Dedifferentiated amniotic fluid mesenchymal stem cell (primary cell): ENCODE measurements around the gene SNX15.

Source experiments
- DNase-seq: peaks from one replicate; pipeline ENCODE4 v3.0.0-alpha.2; 2016; ENCODE audit errors: extremely low spot score

Gene SNX15

DNA sequence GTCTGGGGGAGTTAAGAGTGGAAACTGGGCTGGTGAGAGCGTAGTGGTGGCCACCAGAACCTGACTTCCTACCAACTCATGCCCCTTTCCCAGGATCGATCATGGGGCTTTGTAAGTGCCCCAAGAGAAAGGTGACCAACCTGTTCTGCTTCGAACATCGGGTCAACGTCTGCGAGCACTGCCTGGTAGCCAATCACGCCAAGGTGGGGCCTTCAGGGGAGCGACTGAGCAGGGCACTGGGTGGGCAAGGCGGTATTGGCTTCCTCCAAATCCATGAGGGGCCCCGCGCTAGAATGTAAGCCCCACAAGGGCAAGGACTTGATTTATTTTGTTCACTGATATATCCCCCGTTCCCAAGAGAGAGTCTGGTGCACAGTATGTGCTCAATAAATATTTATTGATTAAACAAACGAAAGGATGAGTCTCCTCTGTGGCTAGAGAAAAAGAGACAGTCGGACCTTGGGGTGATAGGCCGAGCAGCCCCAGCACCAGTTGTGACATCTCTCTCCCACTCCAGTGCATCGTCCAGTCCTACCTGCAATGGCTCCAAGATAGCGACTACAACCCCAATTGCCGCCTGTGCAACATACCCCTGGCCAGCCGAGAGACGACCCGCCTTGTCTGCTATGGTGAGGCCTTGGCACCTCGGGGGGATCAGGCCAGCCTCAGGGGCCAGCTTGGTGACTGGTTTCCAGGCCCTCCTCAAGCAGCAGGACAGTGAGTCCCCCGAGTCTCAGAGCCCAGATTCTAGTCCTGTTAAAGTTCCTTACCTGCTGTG, 57.5 kb downstream of the SNX15 start:
- DNase-seq = no peak

DNA sequence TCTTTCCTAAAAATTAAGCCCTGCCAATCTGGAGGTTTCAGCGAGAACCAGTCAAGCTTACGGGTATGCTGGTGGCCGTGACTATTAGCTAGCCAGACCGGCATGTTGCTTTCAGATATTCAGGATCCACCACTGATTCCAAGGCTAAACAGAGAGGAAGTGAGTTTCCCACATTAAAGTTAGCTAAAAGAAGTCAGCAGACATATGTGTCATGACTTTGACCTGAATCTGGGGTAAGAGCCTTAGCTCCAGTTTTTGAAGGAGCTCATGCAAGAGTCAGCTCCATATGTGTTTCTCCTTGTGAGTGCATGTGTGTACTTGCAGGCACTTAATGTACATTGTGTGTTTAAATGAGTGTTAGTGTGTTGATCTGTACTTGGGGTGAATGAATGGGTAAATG, 58.2 kb downstream of the SNX15 start:
- DNase-seq = no peak

DNA sequence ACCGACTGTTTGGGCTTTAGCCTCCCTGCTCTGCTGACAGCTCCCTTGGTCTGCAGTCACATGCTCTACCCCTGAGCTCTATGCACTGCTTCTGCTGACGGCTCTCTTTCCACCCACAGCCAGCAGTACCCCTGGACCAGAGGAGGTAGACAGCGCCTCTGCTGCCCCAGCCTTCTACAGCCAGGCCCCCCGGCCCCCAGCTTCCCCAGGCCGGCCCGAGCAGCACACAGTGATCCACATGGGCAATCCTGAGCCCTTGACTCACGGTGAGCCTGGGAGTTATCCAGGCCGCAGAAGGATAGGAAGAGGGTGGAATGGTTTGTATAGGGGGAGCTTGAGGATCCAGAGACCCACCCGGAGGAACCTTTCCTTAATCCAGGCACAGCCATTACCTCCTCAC, 59.6 kb downstream of the SNX15 start:
- no peak for DNase-seq

DNA sequence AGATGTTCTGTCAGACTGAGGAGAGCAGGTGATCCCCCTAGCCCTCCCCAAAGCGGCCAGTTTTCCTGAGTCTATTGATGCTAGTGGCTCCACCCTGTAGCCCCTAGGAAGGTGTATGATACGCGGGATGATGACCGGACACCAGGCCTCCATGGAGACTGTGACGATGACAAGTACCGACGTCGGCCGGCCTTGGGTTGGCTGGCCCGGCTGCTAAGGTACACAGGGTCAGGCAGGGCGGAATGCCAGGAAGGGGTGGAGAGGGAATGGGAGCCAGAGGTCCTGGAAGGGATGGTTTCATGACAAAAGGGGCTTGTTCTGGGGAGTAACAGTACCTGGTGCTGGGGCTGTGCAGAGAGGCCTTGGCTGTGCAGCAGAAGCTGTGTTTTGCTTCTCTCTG, 60.0 kb downstream of the SNX15 start:
- DNase-seq = no peak

DNA sequence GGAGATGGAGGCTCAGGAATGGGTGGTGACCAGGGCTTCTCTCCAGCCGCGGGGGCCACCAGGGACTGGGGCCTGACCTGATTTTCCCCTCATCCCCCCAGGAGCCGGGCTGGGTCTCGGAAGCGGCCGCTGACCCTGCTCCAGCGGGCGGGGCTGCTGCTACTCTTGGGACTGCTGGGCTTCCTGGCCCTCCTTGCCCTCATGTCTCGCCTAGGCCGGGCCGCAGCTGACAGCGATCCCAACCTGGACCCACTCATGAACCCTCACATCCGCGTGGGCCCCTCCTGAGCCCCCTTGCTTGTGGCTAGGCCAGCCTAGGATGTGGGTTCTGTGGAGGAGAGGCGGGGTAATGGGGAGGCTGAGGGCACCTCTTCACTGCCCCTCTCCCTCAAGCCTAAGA, 60.6 kb downstream of the SNX15 start:
- no peak for DNase-seq

GRCh38 chr11:65089621-65090020, 62.4 kb downstream of the SNX15 start:
- no peak for DNase-seq
